Esophagus squamous epithelium (tissue), 4 donors: ENCODE results near the gene PXK.

Source experiments
- POLR2A ChIP-seq, 4 donors: fragments of 450-650 bp; IDR thresholded peaks; one replicate each; pipeline ENCODE4 v1.6.1; 2017; ENCODE audit warnings: antibody characterized with exemption in 4 of 4, mild to moderate bottlenecking in 4 of 4, moderate library complexity in 3 of 4
- TF ChIP-seq, protein P1 (sequence below), 6 experiments: fragments of 450-650 bp in 4 of 6; fragments of 200-600 bp in 2 of 6; sonication (generic) in 2 of 6; IDR thresholded peaks; one replicate each; pipeline ENCODE4 v1.5.1; 2016 to 2019; ENCODE audit warnings: antibody characterized with exemption in 6 of 6, mild to moderate bottlenecking in 4 of 6, moderate library complexity in 4 of 6

DNA sequence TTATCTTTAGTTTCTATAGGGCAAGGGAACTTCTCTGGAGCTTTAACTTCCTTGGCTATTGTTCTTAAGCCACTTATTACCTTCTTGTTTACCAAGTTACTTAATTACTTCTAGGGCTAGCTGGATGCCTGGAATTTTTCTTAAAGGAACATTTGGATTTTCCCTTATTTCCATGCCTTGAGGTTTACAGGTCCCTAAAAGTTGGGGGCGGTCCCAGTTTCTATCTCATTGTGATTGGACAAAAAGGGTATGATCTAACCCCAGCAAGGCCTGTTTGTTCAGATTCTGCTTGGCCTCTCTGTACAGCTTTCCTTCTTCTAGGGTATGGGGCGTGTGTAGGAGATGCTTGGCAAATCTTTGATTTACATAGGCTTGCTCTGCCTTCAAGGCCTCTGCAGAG, 83.5 kb downstream of the PXK start:
- TF ChIP-seq, protein P1, sequence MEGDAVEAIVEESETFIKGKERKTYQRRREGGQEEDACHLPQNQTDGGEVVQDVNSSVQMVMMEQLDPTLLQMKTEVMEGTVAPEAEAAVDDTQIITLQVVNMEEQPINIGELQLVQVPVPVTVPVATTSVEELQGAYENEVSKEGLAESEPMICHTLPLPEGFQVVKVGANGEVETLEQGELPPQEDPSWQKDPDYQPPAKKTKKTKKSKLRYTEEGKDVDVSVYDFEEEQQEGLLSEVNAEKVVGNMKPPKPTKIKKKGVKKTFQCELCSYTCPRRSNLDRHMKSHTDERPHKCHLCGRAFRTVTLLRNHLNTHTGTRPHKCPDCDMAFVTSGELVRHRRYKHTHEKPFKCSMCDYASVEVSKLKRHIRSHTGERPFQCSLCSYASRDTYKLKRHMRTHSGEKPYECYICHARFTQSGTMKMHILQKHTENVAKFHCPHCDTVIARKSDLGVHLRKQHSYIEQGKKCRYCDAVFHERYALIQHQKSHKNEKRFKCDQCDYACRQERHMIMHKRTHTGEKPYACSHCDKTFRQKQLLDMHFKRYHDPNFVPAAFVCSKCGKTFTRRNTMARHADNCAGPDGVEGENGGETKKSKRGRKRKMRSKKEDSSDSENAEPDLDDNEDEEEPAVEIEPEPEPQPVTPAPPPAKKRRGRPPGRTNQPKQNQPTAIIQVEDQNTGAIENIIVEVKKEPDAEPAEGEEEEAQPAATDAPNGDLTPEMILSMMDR (IDR thresholded peaks at IDR 0.05): no peak
- no peak for TF ChIP-seq POLR2A (IDR thresholded peaks at IDR 0.05)
